GM19468 (cell line): Measurements from ENCODE around the gene TNNT3.

ENCODE experiments used
- ATAC-seq: cut with Tn5 transposase; IDR thresholded peaks from one replicate; pipeline ENCODE4 v1.9.1; 2021; ENCODE audit warnings: mild to moderate bottlenecking, moderate library complexity, moderate number of reproducible peaks; ENCODE audit not compliant: unreplicated experiment; ENCODE audit errors: extremely low read depth

TNNT3 gene

DNA sequence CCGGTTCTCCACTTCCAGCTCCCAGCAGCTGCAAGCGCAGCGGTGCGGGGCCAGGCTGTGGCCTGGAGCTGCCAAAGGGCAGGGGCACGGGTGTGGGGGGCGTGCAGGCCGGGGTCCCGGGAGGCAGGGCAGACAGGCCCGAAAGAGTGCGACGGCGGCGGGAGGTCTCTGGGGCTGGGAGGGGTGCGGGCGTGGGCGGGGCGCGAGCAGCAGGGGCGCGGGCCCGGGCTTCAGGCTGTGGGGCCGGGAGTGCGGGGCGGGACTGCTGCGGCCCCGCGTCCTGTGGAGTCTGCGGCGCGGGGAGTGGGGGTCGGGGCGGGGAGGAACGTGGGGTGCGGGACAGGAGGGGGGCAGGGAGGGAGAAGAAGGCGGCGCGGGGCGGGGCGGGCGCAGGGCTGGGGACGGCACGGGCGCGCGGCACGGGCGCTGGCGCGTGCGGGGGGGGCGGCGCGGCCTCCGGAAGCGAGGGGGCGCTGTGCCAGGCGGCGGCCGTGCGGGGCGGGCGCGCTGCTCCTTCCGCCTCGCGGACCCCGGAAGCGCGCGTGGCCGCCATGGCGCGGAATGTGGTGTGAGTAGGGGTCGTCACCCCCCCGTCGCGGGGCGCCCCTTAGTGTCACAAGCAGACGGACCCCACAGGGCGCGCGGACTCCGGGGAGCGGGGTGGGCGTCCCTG lies 27.4 kb downstream of the TNNT3 start, which contains the start of gene MRPL23:
Gene MRPL23, plus strand, starts transcription at position 521 of the 673 bp plus-strand sequence. Its CDS starts 31 bp downstream, at position 552.
- peak; percentile 39 for ATAC-seq

GRCh38 chr11:1947592-1948237 lies 28.2 kb downstream of the TNNT3 start:
- ATAC-seq = no peak

GRCh38 chr11:1948389-1948788 lies 28.9 kb downstream of the TNNT3 start:
- no peak for ATAC-seq

GRCh38 chr11:1949302-1949701 lies 29.8 kb downstream of the TNNT3 start:
- ATAC-seq = no peak

DNA sequence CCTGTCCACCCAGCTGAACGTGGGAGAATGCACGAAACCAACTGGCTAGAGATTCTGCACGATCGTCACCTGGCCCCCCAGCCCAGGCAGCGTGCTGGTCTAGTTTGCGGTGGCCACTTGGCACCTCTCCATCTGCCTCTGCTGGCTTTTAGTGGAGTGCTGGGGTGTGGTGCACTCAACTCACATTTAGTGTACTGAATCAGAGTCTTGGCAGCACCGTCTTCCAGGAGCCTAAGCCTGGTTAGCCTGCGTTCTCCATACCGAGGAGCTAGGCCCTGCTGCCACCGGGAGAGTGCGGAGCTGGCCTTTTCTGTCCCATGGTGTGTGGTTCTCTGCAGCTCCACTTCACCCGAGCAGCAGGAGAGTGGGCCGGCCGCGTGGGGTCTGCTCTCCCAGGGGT lies 30.4 kb downstream of the TNNT3 start:
- no peak for ATAC-seq

GRCh38 chr11:1952806-1953482 lies 33.4 kb downstream of the TNNT3 start:
- no peak for ATAC-seq

DNA sequence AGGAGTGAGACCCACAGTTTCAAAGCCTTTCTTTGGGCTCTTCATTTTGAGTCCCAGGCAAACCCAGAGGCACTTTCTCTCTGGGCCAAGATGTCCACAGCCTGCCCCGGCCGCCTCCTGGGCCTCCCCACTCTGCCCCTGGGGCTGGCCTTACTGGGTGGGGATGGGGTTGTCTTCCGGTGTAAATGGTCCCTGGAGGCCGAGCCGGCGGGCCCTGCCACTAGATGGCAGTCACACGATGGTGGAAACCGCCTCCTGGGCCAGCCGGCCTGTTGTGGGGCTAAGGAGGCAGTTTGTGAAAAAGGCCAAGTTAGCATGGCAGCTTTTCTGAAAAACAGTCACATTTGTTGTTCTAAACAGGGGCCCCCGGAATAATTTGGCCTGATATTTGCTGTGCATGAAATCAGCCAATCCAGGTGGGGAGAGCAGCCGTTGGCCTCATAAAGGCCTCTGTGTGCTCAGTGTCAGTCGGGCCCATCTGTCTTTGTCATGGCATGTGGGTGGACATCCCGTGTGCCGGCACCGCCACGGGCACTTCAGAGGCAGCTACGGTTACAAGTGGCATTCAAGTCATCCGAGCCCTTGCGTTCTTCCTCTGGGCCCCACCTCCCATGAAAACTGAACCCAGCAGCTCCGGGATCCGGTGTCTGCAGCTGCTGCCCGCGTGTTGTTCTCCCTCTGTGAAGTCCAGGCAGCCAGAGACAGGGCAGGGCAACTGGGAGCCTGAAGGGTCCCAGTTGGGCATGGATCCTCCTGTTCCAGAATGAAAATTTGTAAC lies 34.2 kb downstream of the TNNT3 start:
- no peak for ATAC-seq

DNA sequence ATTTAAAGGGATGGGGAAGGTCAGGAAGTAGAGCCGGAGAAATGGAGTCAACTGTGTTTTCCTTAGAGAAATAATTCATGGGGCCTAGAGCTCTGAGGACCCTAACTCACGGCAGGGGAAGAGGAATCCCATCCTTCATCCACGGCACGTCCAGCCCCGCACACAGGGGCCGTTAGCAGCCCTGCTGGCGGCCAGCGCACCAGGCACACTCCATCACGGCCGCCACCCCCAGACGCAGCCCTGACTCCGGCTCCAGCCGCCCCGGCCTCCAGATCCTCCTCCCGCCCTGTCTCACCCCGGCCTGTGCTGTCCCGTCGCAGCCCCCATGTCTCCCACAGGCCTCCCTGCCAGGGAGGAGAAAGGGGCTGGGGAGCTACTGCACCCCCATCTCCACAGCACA lies 38.9 kb downstream of the TNNT3 start:
- ATAC-seq = no peak

DNA sequence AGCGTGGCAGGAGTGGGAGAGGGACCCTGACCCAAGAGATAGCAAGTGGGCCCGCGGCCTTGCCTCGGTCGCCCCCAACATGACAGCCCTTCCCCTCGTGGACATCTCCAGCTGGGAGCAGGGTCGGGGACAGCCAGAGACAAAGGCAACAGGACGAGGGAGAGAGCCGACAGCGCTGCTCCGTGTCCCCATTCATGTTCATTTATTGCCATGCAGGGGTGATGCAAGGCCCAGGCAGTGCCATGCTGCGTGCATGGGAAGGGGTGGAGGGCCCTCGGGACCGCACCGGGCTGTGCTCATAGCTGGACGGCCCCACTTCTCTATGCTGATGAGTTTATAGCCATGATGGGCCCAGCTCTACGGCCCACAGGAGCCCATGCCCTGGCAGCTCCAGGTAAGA lies 40.3 kb downstream of the TNNT3 start:
- ATAC-seq = no peak

DNA sequence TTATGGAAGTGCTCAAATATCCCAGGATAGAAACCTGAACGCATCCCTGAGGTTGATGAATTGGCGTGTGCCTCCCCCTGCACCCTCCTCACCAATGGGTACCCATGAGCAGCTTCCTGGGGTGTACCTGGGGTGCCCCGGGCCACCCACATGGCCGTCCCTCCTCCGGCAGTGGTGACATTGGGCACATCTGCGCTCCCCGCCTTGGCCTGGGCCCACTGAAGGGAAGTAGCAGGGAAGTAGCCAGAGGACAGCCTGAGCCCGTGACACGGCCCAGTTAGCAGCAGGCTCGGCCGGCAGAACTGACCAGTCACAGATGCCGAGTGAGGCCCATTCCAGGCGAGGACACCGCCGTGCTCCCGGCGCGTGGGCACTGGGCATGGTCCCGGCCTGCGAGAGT lies 44.4 kb downstream of the TNNT3 start:
- ATAC-seq = no peak

DNA sequence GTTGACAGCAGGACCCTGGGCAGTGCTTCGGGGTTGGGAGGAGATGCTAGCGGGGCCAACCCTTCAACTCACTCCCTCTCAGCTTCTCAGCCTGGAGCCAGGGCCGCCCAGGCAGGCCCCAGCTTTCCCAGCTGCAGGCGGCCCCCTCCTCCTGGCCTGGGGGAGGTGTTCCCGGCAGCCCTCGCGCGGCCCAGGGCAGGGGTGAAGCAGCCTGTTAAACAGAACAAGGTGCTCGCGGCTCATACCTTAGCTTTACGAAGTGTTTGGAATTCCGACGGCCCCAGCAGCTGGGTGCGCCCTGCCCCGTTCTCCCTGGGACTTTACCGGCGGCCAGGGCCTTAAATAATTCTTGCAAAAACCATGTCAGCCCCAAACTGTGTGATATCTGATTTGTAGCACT lies 44.8 kb downstream of the TNNT3 start:
- ATAC-seq = no peak

GRCh38 chr11:1964955-1965354 lies 45.5 kb downstream of the TNNT3 start:
- no peak for ATAC-seq

DNA sequence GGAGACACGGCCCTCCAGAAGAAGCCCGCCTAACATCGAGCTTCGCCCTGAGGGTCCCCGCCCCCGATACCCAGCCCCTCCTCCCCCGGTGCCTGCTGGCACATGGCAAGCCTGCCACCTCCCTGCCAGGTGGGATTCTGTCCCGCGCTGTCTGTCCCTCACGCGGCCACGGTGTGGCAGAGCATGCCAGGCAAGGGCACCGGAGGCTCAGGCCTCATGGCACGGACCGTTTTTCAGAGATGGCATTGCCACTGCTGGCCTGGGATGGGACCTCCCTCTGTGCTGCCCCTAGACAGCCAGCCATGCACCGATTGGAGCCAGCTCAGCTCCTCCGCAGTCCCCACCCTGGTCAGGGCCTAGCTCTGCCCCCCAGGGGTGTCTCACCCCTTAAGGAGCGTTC lies 47.0 kb downstream of the TNNT3 start:
- no peak for ATAC-seq

DNA sequence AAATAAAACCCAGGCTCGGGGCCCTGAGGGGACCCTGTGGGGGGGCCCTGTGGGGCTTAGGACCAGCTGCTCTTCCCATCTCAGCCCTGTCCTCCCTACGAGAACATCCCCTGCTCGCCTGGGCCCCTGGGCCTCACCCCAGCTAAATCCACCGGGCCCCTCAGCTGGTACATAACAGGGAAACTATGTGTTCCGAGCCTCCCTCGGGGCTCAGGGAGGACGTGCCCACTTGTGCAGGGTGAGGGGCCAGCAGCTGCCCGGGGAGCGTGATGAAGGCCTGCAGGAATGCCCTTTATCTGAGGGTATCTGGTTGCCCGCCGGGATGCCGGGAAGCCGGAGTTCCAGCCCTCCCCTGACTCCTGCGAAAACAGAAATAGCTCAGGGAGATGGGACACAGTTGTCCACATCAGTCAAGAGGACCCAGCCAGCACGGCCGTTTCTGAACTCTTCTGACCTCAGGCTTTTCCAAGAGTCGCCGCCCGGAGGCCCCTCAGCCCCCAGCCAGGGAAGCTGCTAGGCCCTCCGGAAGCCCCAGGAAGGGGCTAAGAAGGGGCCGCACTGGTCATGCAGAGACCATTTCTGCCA lies 48.2 kb downstream of the TNNT3 start:
- ATAC-seq = no peak

- no peak for ATAC-seq
Measured at GRCh38 chr11:1968454-1969002, 49.0 kb downstream of the TNNT3 start.

DNA sequence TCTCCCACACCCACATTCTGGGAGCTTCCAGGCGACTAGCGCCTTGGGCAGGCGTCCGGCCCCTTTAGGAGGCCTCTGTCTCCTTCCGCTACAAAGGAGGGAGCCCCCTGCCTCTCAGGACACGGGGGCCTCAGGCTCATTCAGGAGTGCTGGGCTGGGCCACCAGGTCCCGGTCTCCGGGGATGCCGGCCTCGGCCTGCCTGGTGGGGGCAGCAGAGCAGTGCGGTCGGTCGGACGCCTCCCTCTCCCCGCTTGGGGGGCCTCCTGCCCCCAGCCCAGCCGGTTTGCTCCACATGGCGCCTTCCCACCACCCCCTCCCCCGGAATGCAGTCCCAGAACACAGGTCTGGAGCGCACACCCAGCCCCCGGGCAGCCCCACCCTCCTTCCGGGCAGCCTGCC lies 49.5 kb downstream of the TNNT3 start:
- no peak for ATAC-seq

DNA sequence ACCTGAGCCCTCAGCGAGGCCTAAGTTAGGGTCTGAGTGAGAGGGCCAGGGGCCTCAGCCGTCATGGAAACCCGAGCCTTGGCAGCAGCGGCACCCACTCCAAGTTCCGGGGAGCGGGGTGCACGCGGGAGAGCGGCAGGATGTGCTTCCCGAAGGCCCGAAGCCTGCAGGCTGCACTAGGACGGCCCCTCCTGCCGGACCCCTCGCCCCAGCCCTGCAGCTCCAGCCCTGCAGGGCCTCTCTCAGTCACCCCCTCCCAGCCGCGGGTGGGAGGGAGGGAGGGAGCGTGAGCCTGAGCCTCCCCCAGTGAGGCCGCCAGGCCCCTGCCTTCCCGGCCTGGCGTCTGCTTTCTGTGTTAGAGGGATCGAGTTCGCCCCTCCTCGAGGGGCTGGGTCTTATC lies 50.3 kb downstream of the TNNT3 start:
- no peak for ATAC-seq

GRCh38 chr11:1970956-1971355 lies 51.5 kb downstream of the TNNT3 start:
- no peak for ATAC-seq

- no peak for ATAC-seq
Measured at GRCh38 chr11:1975185-1975584, 55.7 kb downstream of the TNNT3 start.
